ENCODE results near the gene CDRT15. TPM values are rescaled to one million over a fixed set of nuclear protein-coding genes. Genes with fewer than 3 reads are reported as not detected.
"Not testable (repeated sequence)": the region's sequence is repeated elsewhere in the genome, so short reads cannot be mapped to it uniquely, and the experiment has no call there.

CDRT15 gene
- total RNA-seq, 1 donor from 2014 or later, result not detected

GRCh38 chr17:14186443-14186842, 50.2 kb downstream of the CDRT15 start:
- H3K4me3 Mint-ChIP-seq, result not testable (repeated sequence)

More at GRCh38 chr17:14186443-14186842, 50.2 kb downstream of the CDRT15 start:
- not testable (repeated sequence) for DNase-seq (ENCODE audit: extremely low spot score, unreplicated experiment); H3K9me3 Mint-ChIP-seq; H3K27me3 Mint-ChIP-seq; H3K4me1 Mint-ChIP-seq (ENCODE audit: unreplicated experiment); H3K27ac Mint-ChIP-seq; H3K36me3 Mint-ChIP-seq

Other genes starting within 250 kb of the CDRT15 start
- gene COX10, start 167.4 kb downstream of the CDRT15 start, total RNA-seq (ENCODE audit: low replicate concordance), result 24.5 and 26.6 TPM in 2 replicates
- gene HS3ST3B1, start 64.2 kb upstream of the CDRT15 start, total RNA-seq (ENCODE audit: low replicate concordance), result 6.6 and 12.9 TPM in 2 replicates